Gastrocnemius medialis (tissue), 4 donors: ENCODE results near the gene KCP. TPM values are rescaled to one million over a fixed set of nuclear protein-coding genes. Genes with fewer than 3 reads are reported as not detected.

Experiments
- ATAC-seq, 2 donors: fragments of 150-250 bp; one replicate each; pipeline ENCODE4 v1.9.1; 2016
- DNase-seq, 2 donors: peaks; one replicate each; pipeline ENCODE4 v3.0.0-alpha.2; 2019
- H3K27ac ChIP-seq, 4 donors: fragments of 200-600 bp; sonication (generic); 1 replicate in 1 of 4; 2 replicates in 3 of 4; pipeline ENCODE4 v1.5.1; 2016 to 2018; ENCODE audit warnings: mild to moderate bottlenecking in 2 of 4, moderate library complexity in 1 of 4
- H3K27me3 ChIP-seq, 3 donors: fragments of 200-600 bp; sonication (generic) in 2 of 3; 1 replicate in 1 of 3; 2 replicates in 2 of 3; pipeline versions ENCODE4 v1.5.1 to v1.6.0; 2016 to 2019; ENCODE audit warnings: mild to moderate bottlenecking in 1 of 3, moderate library complexity in 1 of 3
- H3K36me3 ChIP-seq, 2 donors: fragments of 200-600 bp; sonication (generic) in 1 of 2; one replicate each; pipeline ENCODE4 v1.5.1; 2017 to 2018
- H3K4me1 ChIP-seq, 2 donors: fragments of 200-600 bp; sonication (generic) in 1 of 2; one replicate each; pipeline ENCODE4 v1.5.1; 2016 to 2017; ENCODE audit warnings: mild to moderate bottlenecking in 2 of 2
- H3K4me3 ChIP-seq, 4 donors: fragments of 200-600 bp; sonication (generic) in 3 of 4; 1 replicate in 1 of 4; 2 replicates in 3 of 4; pipeline ENCODE4 v1.5.1; 2016 to 2019; ENCODE audit warnings: mild to moderate bottlenecking in 2 of 4
- H3K9me3 ChIP-seq, 3 donors: fragments of 200-600 bp; sonication (generic) in 2 of 3; 1 replicate in 1 of 3; 2 replicates in 2 of 3; pipeline ENCODE4 v1.5.1; 2016 to 2019
- CTCF ChIP-seq, 5 experiments: fragments of 450-650 bp in 3 of 5; fragments of 200-600 bp in 2 of 5; sonication (generic) in 2 of 5; IDR thresholded peaks in 4 of 5; conservative IDR thresholded peaks in 1 of 5; 1 replicate in 4 of 5; 2 replicates in 1 of 5; pipeline ENCODE4 v1.5.1; 2016 to 2019; ENCODE audit warnings: antibody characterized with exemption in 5 of 5, mild to moderate bottlenecking in 3 of 5, moderate library complexity in 3 of 5
- POLR2A ChIP-seq, 2 donors: fragments of 450-650 bp; IDR thresholded peaks; one replicate each; pipeline ENCODE4 v1.6.1; 2017; ENCODE audit warnings: antibody characterized with exemption in 2 of 2, mild to moderate bottlenecking in 2 of 2, moderate library complexity in 2 of 2
- in situ Hi-C, 4 donors: fragments of 200-750 bp; cut with MboI; loops; one replicate each; pipeline versions ENCODE4 v1.15.0 to v1.8.0; 2017; ENCODE audit warnings: low sequenced_read_pairs in 4 of 4
- intact Hi-C: fragments of 100-400 bp; cut with DNase I; formaldehyde crosslinking; loops from one replicate; pipeline ENCODE4 v1.15.1; 2023; ENCODE audit warnings: low total_unique reads
- total RNA-seq, 4 donors: library from RNA; depleted of rRNA; stranded (reverse); fragments of >200 nt; gene quantifications; one replicate each; pipeline versions ENCODE4 v1.1.0 to v1.2.3, GENCODE V29; 2016

KCP gene
- total RNA-seq, 4 donors from 2014 or later, result 0.10 TPM; not detected in 3

GRCh38 chr7:128887169-128888038 is 23.1 kb downstream of the KCP start:
- Histone ChIP-seq H3K4me3 (no peak overlapping the region), H3K27me3 (peaks cover 10 to 15% (median 13%) of the 10 kb centered on the region in 3 donors), H3K4me1 (no peaks in the 10 kb centered on the region), H3K9me3 (no peaks in the 10 kb centered on the region), H3K27ac (no peak overlapping the region), H3K36me3 (no peaks in the 10 kb centered on the region)
- no peak for TF ChIP-seq CTCF (IDR thresholded peaks at IDR 0.05 in 4 of 5, conservative IDR thresholded peaks at IDR 0.05 in 1 of 5)
- TF ChIP-seq POLR2A (IDR thresholded peaks at IDR 0.05), result no peak
- intact Hi-C loops (loop anchor here (10.0 kb wide), 1 partner anchor 363 kb away; no protein-coding TSS in a partner anchor), in situ Hi-C loops (loop anchor here (10.0 to 25.0 kb wide), 5 partner anchors 93 to 425 kb away; partner anchors contain the start of genes CCDC136 (in 2 of the 4), HILPDA (in 2 of the 4) and OPN1SW (in 1 of the 4))
- no peak for DNase-seq
- ATAC-seq, result no peak

GRCh38 chr7:128886391-128887168 is 23.9 kb downstream of the KCP start:
- in situ Hi-C loops, result loop anchor here (10.0 to 25.0 kb wide), 5 partner anchors 92 to 424 kb away; partner anchors contain the start of genes CCDC136 (in 2 of the 4), HILPDA (in 2 of the 4) and OPN1SW (in 1 of the 4)
- DNase-seq, result no peak
- intact Hi-C loops, result loop anchor here (10.0 kb wide), 1 partner anchor 362 kb away; no protein-coding TSS in a partner anchor

DNA sequence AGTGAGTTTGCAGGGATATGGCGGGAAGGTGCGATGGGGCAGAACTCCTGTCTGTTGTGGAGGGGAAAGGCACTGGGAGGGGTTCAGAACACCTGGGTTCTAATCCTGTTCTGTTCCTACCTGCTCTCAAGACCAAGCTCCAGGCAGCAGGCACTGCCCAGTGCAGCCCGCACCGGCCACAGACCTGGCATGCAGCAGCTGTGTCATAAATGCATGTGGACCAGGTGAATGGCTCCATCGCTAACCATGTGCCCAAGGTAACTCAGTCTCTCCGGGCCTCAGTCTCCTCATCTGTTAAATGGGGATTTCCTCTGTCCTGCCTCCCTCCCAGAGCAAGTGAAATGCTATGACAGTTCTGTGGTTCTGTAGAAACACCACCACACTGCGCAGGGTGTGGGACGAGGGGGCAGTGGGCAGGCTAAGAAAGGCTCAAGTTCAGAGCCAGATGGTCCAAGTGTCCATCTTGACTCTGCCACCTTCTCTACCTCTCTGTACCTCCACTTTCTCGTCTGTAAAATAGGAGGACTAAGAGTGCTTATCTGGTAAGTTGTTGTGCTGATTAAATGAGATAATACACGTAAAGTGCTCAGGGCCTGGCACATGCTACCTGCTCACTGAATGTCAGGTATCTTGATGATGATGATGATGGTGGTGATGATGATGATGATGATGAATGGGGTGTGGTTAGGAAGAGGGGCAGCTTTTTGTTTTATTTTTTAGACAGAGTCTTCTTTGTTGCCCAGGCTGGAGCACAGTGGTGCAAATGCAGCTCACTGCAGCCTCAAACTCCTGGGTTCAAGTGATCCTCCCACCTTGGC is 24.9 kb downstream of the KCP start:
- Histone ChIP-seq H3K9me3 (no peaks in the 10 kb centered on the region), H3K27ac (no peak overlapping the region), H3K4me3 (no peak overlapping the region), H3K27me3 (peaks cover 4 to 6% (median 4%) of the 10 kb centered on the region in 3 donors), H3K4me1 (no peaks in the 10 kb centered on the region), H3K36me3 (no peaks in the 10 kb centered on the region)
- no peak for TF ChIP-seq POLR2A (IDR thresholded peaks at IDR 0.05)
- in situ Hi-C loops (loop anchor here (10.0 to 25.0 kb wide), 5 partner anchors 91 to 423 kb away; partner anchors contain the start of genes CCDC136 (in 2 of the 4), HILPDA (in 2 of the 4) and OPN1SW (in 1 of the 4)), intact Hi-C loops (loop anchor here (10.0 kb wide), 1 partner anchor 361 kb away; no protein-coding TSS in a partner anchor)
- DNase-seq, result no peak
- no peak for ATAC-seq

More at GRCh38 chr7:128886391-128887168, 23.9 kb downstream of the KCP start:
- no peak for ATAC-seq
- no peak for TF ChIP-seq CTCF (IDR thresholded peaks at IDR 0.05 in 4 of 5, conservative IDR thresholded peaks at IDR 0.05 in 1 of 5)
- no peak for TF ChIP-seq POLR2A (IDR thresholded peaks at IDR 0.05)
- Histone ChIP-seq H3K27me3 (peaks cover 10 to 15% (median 12%) of the 10 kb centered on the region in 3 donors), H3K4me1 (no peaks in the 10 kb centered on the region), H3K4me3 (no peak overlapping the region), H3K9me3 (no peaks in the 10 kb centered on the region), H3K27ac (no peak overlapping the region), H3K36me3 (no peaks in the 10 kb centered on the region)

DNA sequence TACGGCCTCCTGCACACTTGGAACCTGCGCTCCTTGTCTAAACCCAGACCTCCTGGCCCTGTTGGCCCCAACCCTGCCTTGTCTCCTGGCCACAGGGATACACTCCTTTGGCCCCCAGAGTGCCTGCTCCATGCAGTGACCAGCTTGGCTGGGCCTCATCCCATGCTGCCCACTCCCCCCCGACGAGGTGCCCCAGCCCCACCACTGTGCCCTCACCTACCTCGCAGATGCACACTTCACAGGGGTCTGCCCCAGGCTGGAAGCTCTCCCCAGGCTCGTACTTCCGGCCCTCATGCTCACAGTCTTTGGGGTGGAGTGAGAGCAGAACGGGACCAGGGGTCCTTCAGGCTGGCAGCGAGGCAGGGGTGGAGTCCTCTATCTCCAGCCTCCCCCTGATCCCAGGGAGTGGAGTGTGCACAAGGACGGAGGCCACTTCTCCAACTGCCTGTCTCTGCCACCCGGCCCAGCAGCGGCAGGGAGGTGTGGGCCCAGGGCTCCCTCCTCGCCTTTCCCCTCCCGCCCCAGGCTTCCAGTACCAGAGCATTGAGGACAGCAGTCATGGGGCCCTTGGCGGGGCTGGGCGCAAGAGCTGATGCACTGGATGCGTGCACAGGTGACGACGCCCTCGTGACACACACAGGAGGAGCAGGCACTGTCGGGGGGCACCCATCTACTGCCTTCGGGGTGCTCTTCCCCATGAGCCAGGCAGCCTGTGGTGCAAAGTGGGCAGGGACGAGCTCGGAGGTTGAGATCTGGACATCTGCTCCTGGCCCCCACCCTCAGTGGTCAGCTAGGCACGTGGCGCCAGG is 25.7 kb downstream of the KCP start:
- no peak overlapping the region for H3K4me3 ChIP-seq
- in situ Hi-C loops (loop anchor here (10.0 to 25.0 kb wide), 5 partner anchors 90 to 422 kb away; partner anchors contain the start of genes CCDC136 (in 2 of the 4), HILPDA (in 2 of the 4) and OPN1SW (in 1 of the 4)), intact Hi-C loops (loop anchor here (5.0 to 10.0 kb wide), 3 partner anchors 147 to 360 kb away; partner anchors contain the start of gene CALU)
- H3K4me1 ChIP-seq, result peaks cover 0 to 5% of the 10 kb centered on the region in 2 donors
- H3K36me3 ChIP-seq, result no peaks in the 10 kb centered on the region
- H3K27ac ChIP-seq, result no peak overlapping the region
- ATAC-seq (no peak), DNase-seq (no peak)
- no peaks in the 10 kb centered on the region for H3K27me3 ChIP-seq
- TF ChIP-seq CTCF (IDR thresholded peaks at IDR 0.05 in 4 of 5, conservative IDR thresholded peaks at IDR 0.05 in 1 of 5) (no peak), POLR2A (IDR thresholded peaks at IDR 0.05) (no peak)
- no peaks in the 10 kb centered on the region for H3K9me3 ChIP-seq
